Measurements from ENCODE around the gene CELSR1. TPM values are rescaled to one million over a fixed set of nuclear protein-coding genes. Genes with fewer than 3 reads are reported as not detected.

CELSR1 gene
- total and polyA plus RNA-seq, 8 donors = 24.6 to 59.8 (median 33.3) TPM

GRCh38 chr22:46545086-46545792, 7.8 kb upstream of the CELSR1 start:
- Histone ChIP-seq H3K36me3 (no peaks in the 10 kb centered on the region), H3K4me1 (peaks cover 31 to 44% of the 10 kb centered on the region in 2 donors), H3K27me3 (peaks cover 0 to 28% of the 10 kb centered on the region in 2 donors), H3K27ac (peak overlapping the region in 1 of 2 donors; percentile 21), H3K4me3 (no peak overlapping the region), H3K9me3 (no peaks in the 10 kb centered on the region)
- ATAC-seq = no peak
- no peak for TF ChIP-seq CTCF (IDR thresholded peaks at IDR 0.05)
- DNase-seq = no peak
- intact Hi-C loops (cut with DNase I) = no loop called here

- peak overlapping the region in 1 of 2 donors; percentile 69 for H3K27ac ChIP-seq
- ATAC-seq = peak; percentile 73
- H3K4me3 ChIP-seq = no peak overlapping the region
- peaks cover 0 to 53% of the 10 kb centered on the region in 2 donors for H3K27me3 ChIP-seq
- no peaks in the 10 kb centered on the region for H3K9me3 ChIP-seq
- H3K4me1 ChIP-seq = peaks cover 13 to 41% of the 10 kb centered on the region in 2 donors
- DNase-seq = peak in 3 of 4 donors; percentile 74 to 92 (median 77)
- peak; percentile 94 to 96 for TF ChIP-seq CTCF (IDR thresholded peaks at IDR 0.05)
- no peaks in the 10 kb centered on the region for H3K36me3 ChIP-seq
- intact Hi-C loops (cut with DNase I) = loop anchor here in 1 of 2 donors (5.0 kb wide), 1 partner anchor 175 kb away; no protein-coding TSS in a partner anchor
These were observed 4.9 kb upstream of the CELSR1 start for GRCh38 chr22:46542011-46542985.

- ATAC-seq (no peak), DNase-seq (no peak)
- Histone ChIP-seq H3K4me3 (no peak overlapping the region), H3K4me1 (peaks cover 5 to 36% of the 10 kb centered on the region in 2 donors), H3K9me3 (no peaks in the 10 kb centered on the region), H3K36me3 (no peaks in the 10 kb centered on the region), H3K27me3 (peaks cover 0 to 60% of the 10 kb centered on the region in 2 donors), H3K27ac (peak overlapping the region in 1 of 2 donors; percentile 69)
- no peak for TF ChIP-seq CTCF (IDR thresholded peaks at IDR 0.05)
- intact Hi-C loops (cut with DNase I) = loop anchor here in 1 of 2 donors (5.0 kb wide), 1 partner anchor 174 kb away; no protein-coding TSS in a partner anchor
These were observed 4.1 kb upstream of the CELSR1 start for GRCh38 chr22:46541536-46541935.

GRCh38 chr22:46540874-46541273, 3.5 kb upstream of the CELSR1 start:
- Histone ChIP-seq H3K27ac (peak overlapping the region in 1 of 2 donors; percentile 69), H3K4me3 (no peak overlapping the region), H3K4me1 (peaks cover 0 to 29% of the 10 kb centered on the region in 2 donors), H3K36me3 (no peaks in the 10 kb centered on the region), H3K27me3 (peaks cover 0 to 67% of the 10 kb centered on the region in 2 donors), H3K9me3 (no peaks in the 10 kb centered on the region)
- intact Hi-C loops (cut with DNase I) = loop anchor here in 1 of 2 donors (5.0 kb wide), 1 partner anchor 174 kb away; no protein-coding TSS in a partner anchor
- DNase-seq (peak in 1 of 4 donors; percentile 45), ATAC-seq (no peak)
- TF ChIP-seq CTCF (IDR thresholded peaks at IDR 0.05) = no peak

Data from left lung (tissue), 10 donors.